ENCODE data around the gene CELF5.

CELF5 gene

GRCh38 chr19:3274245-3274941, 49.9 kb downstream of the CELF5 start:
- no peaks in the 10 kb centered on the region for H3K36me3 ChIP-seq (ENCODE audit: low read depth)
- no peak for ATAC-seq (ENCODE audit: low read depth)
- H3K9me3 ChIP-seq (ENCODE audit: severe bottlenecking) = no peaks in the 10 kb centered on the region
- no peak overlapping the region for H3K4me3 ChIP-seq (ENCODE audit: severe bottlenecking)
- H3K27me3 ChIP-seq (ENCODE audit: insufficient read depth, poor library complexity, severe bottlenecking) = peaks cover 11% of the 10 kb centered on the region
- DNase-seq (ENCODE audit: low spot score) = no peak
- no peak overlapping the region for H3K27ac ChIP-seq (ENCODE audit: poor library complexity, severe bottlenecking)
- no peak for TF ChIP-seq CTCF (IDR thresholded peaks at IDR 0.05; ENCODE audit: poor library complexity, severe bottlenecking)
- H3K4me1 ChIP-seq (ENCODE audit: insufficient read depth, poor library complexity, severe bottlenecking) = no peaks in the 10 kb centered on the region

DNA sequence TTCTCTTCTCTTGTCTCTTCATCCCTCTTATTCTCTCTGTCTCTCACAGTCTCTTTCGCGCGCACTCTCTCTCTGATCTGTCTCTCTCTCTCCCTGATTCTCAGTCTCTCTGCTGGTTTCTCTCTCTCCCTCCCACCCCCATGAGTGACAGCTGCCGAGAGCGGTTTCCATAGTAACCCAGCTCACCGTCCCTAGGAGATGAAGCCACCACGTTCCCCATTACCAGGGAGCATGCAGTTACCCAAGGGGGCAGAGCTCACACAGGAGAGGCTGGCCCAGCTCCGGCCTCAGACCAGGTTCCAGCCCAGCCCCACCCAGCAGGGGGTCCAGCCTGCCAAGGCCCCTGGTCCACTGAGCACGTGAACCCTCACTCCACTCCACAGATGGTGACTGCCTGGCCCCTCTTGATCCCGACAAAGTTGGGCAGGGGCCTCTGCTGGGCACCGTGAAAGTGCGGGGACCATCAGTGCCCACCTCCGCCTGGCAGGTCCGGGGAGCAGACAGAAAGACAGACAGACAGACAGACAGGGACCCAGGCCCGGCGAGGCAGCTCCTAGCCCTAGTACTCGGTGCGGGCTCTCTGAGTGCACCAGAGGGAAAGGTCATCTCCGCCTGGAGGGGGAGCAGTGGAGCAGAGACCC, 50.6 kb downstream of the CELF5 start:
- no peaks in the 10 kb centered on the region for H3K9me3 ChIP-seq (ENCODE audit: severe bottlenecking)
- DNase-seq (ENCODE audit: low spot score) (no peak), ATAC-seq (ENCODE audit: low read depth) (peak; percentile 13; the same call in 2 of the 3 replicates)
- H3K4me3 ChIP-seq (ENCODE audit: severe bottlenecking) = peak overlapping the region; percentile 33
- no peak overlapping the region for H3K27ac ChIP-seq (ENCODE audit: poor library complexity, severe bottlenecking)
- peaks cover 5% of the 10 kb centered on the region for H3K27me3 ChIP-seq (ENCODE audit: insufficient read depth, poor library complexity, severe bottlenecking)
- TF ChIP-seq CTCF (IDR thresholded peaks at IDR 0.05; ENCODE audit: poor library complexity, severe bottlenecking) = peak; percentile 67
- no peaks in the 10 kb centered on the region for H3K36me3 ChIP-seq (ENCODE audit: low read depth)
- no peaks in the 10 kb centered on the region for H3K4me1 ChIP-seq (ENCODE audit: insufficient read depth, poor library complexity, severe bottlenecking)

- Histone ChIP-seq H3K4me3 (ENCODE audit: severe bottlenecking) (peak overlapping the region; percentile 33), H3K4me1 (ENCODE audit: insufficient read depth, poor library complexity, severe bottlenecking) (no peaks in the 10 kb centered on the region), H3K36me3 (ENCODE audit: low read depth) (no peaks in the 10 kb centered on the region), H3K27ac (ENCODE audit: poor library complexity, severe bottlenecking) (no peak overlapping the region), H3K27me3 (ENCODE audit: insufficient read depth, poor library complexity, severe bottlenecking) (peaks cover under 1% of the 10 kb centered on the region), H3K9me3 (ENCODE audit: severe bottlenecking) (no peaks in the 10 kb centered on the region)
- peak; percentile 48 for TF ChIP-seq CTCF (IDR thresholded peaks at IDR 0.05; ENCODE audit: poor library complexity, severe bottlenecking)
- ATAC-seq (ENCODE audit: low read depth) (peak; percentile 64), DNase-seq (ENCODE audit: low spot score) (peak; percentile 86)
Observed at GRCh38 chr19:3275583-3276340, 51.3 kb downstream of the CELF5 start.

DNA sequence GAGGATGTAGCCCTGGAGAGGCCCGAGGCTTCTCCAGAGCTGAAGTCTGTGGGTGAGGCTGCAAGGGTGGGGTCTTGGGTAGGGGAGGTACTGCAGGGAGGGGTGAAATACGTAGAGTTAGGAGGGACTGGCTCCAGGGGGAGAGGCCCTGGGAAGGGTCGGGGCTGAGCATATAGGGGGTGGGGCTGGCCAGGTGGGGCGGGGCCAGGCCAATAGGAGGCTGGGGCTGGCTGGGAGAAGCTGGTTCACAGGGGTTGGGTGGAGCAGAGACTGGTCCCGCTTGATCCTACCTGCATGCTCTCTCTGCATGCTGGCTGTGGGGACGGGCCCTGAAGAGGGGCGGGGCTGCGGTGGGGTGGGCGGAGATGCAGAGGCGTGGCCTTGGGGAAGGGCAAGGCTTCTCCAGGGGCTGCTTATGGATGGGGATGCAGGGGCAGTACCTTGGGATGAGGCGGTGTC, 51.9 kb downstream of the CELF5 start:
- no peaks in the 10 kb centered on the region for H3K4me1 ChIP-seq (ENCODE audit: insufficient read depth, poor library complexity, severe bottlenecking)
- no peaks in the 10 kb centered on the region for H3K9me3 ChIP-seq (ENCODE audit: severe bottlenecking)
- no peak overlapping the region for H3K4me3 ChIP-seq (ENCODE audit: severe bottlenecking)
- H3K36me3 ChIP-seq (ENCODE audit: low read depth) = no peaks in the 10 kb centered on the region
- DNase-seq (ENCODE audit: low spot score) (peak; percentile 83), ATAC-seq (ENCODE audit: low read depth) (peak; percentile 76)
- no peak overlapping the region for H3K27ac ChIP-seq (ENCODE audit: poor library complexity, severe bottlenecking)
- TF ChIP-seq CTCF (IDR thresholded peaks at IDR 0.05; ENCODE audit: poor library complexity, severe bottlenecking) = no peak
- H3K27me3 ChIP-seq (ENCODE audit: insufficient read depth, poor library complexity, severe bottlenecking) = no peaks in the 10 kb centered on the region

Measured in RWPE2 (cell line).